ENCODE data around the gene C19orf73.
"Not testable (repeated sequence)": the region's sequence is repeated elsewhere in the genome, so short reads cannot be mapped to it uniquely, and the experiment has no call there.

C19orf73 gene

GRCh38 chr19:49123285-49123684 is 4.3 kb upstream of the C19orf73 start:
- in situ Hi-C loops (cut with MboI; ENCODE audit: low sequenced_read_pairs) = not testable (repeated sequence)

- in situ Hi-C loops (cut with MboI; ENCODE audit: low sequenced_read_pairs) = not testable (repeated sequence)
Measured at GRCh38 chr19:49121841-49122240, 2.9 kb upstream of the C19orf73 start.

- in situ Hi-C loops (cut with MboI; ENCODE audit: low sequenced_read_pairs) = no loop called here
Measured at GRCh38 chr19:49120868-49121267, 1.9 kb upstream of the C19orf73 start.

GRCh38 chr19:49120325-49120683 is 1.4 kb upstream of the C19orf73 start:
- in situ Hi-C loops (cut with MboI; ENCODE audit: low sequenced_read_pairs) = no loop called here

- in situ Hi-C loops (cut with MboI; ENCODE audit: low sequenced_read_pairs) = no loop called here
Measured at GRCh38 chr19:49119411-49120324, 725 bp upstream of the C19orf73 start, which contains the start of gene PPFIA3. Gene PPFIA3 (plus strand): TSS chr19:49119544. CDS start chr19:49127874, 8,330 bp downstream.

- in situ Hi-C loops (cut with MboI; ENCODE audit: low sequenced_read_pairs) = no loop called here
Measured at GRCh38 chr19:49117677-49118564, 1.0 kb downstream of the C19orf73 start.

GRCh38 chr19:49116544-49116943 is 2.4 kb downstream of the C19orf73 start:
- in situ Hi-C loops (cut with MboI; ENCODE audit: low sequenced_read_pairs) = no loop called here

- in situ Hi-C loops (cut with MboI; ENCODE audit: low sequenced_read_pairs) = no loop called here
Measured at GRCh38 chr19:49114630-49115363, 4.1 kb downstream of the C19orf73 start.

GRCh38 chr19:49113762-49114629 is 4.9 kb downstream of the C19orf73 start, which contains the start of gene LIN7B:
Gene LIN7B (plus strand): TSS chr19:49114370. CDS start chr19:49114405, 35 bp downstream.
- in situ Hi-C loops (cut with MboI; ENCODE audit: low sequenced_read_pairs) = no loop called here

GRCh38 chr19:49111218-49111998 is 7.5 kb downstream of the C19orf73 start:
- in situ Hi-C loops (cut with MboI; ENCODE audit: low sequenced_read_pairs) = no loop called here

GRCh38 chr19:49110567-49110966 is 8.4 kb downstream of the C19orf73 start:
- in situ Hi-C loops (cut with MboI; ENCODE audit: low sequenced_read_pairs) = no loop called here

- in situ Hi-C loops (cut with MboI; ENCODE audit: low sequenced_read_pairs) = no loop called here
Measured at GRCh38 chr19:49109569-49110233, 9.2 kb downstream of the C19orf73 start.

- in situ Hi-C loops (cut with MboI; ENCODE audit: low sequenced_read_pairs) = no loop called here
Measured at GRCh38 chr19:49109051-49109450, 9.9 kb downstream of the C19orf73 start.

- in situ Hi-C loops (cut with MboI; ENCODE audit: low sequenced_read_pairs) = no loop called here
Measured at GRCh38 chr19:49107625-49108459, 11.1 kb downstream of the C19orf73 start.

GRCh38 chr19:49106648-49107135 is 12.3 kb downstream of the C19orf73 start:
- in situ Hi-C loops (cut with MboI; ENCODE audit: low sequenced_read_pairs) = no loop called here

- in situ Hi-C loops (cut with MboI; ENCODE audit: low sequenced_read_pairs) = no loop called here
Measured at GRCh38 chr19:49104229-49104864, 14.6 kb downstream of the C19orf73 start.
